Femur (tissue), 1 donor: Measurements from ENCODE around the gene MCAT.

Experiments
- DNase-seq: peaks from one replicate; pipeline ENCODE4 v3.0.0-alpha.2; 2017

MCAT gene

DNA sequence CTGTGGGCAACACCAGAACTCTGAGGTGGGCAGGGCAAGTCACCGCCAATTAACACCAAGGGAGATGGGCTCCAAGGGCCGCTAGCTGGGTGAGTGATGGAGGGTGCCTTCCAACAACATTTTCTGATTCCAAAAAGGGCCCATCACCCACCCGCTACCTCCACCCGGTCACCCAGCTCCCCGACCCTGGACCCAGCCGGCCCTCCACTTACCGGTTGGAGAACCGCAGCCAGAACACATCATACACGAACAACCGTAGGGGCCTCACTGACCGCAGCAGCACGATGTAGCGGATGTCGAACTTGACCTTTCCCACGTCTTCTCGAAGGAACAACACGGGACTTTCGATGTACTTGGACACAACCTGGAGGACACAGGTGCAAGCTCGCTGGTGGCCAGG is 29.0 kb upstream of the MCAT start:
- DNase-seq, result no peak

DNA sequence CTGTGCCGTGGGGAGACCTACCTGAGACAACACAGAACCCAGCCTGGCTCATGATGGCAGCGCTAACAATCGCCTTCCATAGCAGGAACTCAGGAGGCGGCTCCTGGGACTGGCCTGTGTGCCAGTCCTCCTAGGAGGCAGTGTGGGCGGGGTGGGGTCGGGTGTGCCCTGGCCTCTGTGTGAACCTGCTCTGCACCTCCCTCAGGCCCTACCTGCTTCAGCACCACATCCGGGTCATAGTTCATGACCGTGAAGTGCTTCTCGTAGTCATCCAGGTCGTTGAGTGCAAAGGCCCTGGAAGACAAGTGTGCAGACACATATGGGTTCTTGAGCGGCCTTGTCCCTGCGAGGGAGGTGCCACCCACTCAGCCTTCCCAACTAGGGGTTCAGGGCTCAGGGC is 28.4 kb upstream of the MCAT start:
- DNase-seq, result no peak

DNA sequence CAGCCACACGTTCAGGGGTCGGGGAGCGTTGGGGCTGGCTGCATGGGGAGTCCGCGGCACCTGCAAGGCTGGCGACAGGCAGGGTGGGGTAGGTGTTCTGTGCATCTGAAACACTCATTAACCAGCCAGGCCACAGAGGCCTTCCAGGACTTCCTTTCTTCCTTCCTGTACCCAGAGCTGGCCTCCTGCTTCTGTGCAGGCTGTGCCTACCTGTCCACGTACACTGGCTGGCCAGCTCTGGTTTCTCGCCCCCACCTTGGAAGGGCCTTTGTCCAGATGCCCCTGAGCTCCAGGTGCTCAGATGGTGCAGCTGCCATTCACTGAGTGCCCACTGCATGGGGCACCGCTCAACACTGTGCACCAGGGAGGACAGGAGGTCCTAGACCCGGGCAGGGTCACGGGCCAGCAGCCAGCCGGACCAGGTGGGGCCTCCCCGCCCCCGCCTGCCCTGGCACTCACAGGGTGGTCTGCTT is 27.9 kb upstream of the MCAT start:
- no peak for DNase-seq

DNA sequence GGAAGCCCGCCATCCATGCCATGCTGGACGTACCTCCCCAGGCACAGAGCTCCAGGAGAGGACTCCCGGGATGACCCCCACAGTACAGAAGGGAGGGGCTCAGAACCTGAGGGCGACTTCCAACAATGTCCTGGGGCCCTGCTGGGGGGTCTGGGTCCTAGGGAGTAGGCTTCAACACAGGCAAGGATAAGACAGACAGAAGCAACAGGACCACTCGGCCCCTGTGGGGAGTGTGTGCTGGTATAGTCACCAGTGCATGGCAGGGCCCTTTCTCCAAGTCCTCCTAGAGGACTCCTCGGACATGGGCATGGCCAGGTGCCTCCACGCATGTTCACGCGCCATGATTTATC is 26.9 kb upstream of the MCAT start:
- no peak for DNase-seq

DNA sequence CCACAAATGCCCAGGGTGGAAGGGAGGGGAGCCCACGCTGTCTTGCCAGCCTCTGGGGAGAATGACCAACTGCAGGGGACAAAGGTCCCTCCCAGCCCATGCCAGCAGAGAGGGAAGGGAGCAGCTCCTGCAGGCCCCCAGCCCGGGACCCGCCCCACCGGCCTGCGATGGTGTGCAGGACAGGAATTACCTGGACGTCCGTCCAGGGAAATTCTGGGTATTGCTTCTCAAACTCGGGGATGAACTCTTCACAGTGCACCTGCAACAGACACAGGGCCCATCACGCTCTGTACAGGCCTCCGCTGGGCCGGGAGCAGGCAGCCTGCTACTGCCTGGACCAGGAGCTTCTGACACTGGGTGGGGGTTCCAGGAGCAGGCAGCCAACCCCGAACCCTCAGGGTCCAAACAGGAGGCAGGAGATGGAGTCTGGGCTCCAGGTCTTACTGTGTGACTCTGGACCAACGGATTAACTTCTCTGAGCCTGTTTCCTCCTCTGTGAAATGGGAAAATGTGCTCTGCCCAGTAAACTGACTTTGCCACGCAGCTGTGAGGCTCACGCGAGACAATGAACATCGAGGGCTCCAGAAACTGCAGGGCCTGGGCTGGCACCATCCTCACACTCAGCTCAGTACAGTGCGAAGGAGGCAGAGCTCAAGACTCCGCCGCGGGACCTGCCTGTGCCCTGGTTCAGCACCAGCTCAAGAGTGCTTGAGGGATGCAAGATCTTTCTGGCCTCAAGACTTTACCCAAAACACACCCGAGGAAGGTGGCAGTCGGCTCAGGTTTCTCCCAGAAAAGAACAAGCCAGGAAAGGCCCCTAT is 26.3 kb upstream of the MCAT start:
- no peak for DNase-seq

DNA sequence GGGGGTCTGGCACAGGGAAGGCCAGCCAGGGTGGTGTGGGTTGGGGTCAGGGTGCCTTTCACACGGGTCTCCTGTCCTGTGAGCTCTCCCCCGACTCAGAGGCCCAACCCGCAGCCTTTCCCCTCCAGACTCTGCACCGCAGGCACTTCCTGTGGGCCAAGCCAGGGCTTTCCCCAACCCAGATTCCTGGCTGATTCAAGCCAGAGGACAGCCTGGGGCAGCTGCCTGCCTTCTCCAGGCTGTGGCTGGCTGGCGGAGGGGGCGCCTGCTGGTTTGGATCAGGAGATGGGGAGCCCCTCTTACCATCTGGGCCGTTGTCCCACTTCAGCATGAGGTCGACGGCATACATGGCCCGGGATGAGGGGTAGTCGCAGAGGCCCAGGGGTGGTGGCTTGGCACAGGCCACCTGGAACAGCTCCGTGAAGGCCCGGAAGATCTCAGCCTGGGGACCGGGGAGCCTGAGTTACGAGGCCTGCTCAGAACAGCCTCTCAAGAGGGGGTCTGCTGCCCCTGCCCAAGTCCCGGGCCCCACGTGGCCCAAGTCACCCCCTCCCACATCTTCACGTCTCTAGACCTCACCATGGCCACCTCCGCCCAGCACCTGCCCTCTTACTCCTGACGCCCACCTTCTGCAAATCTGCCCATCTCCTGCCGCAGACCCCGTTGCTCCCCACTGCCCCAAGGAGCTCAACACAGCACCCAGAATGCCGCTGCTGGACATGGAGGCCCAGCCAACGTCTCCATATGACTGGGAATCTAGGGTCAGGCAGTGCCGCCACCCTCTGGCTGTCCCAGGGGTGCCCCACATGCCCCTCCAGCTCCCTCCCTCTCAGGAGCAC is 25.5 kb upstream of the MCAT start:
- peak; percentile 73 for DNase-seq

DNA sequence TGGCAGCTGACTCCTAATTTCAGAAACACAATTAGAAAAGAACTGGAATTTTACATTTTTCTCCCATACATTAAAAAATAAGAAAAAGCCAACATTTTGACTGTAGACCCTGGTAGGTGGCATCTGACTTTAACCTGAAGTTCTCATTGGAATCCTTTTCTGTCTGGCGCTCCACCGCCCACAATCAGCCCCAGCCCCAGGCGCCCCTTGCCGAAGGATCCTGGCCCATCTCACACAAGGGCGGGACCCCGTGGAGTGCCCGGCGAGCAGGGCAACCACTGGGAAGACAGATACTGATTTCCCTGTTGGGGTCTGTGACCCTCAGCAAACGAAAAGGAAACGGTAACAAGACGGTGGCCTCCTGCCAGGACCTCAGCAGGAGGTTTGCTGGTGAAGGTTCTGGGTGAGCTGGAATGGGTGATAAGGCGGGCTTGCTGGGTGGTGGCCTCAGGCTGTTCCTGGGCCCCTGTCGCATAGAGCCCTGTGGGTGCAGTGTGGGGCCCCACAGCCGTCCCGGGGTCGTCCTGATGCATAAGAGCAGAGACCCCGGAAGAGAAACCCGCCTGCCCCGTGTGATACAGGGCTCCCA is 23.9 kb upstream of the MCAT start:
- no peak for DNase-seq

DNA sequence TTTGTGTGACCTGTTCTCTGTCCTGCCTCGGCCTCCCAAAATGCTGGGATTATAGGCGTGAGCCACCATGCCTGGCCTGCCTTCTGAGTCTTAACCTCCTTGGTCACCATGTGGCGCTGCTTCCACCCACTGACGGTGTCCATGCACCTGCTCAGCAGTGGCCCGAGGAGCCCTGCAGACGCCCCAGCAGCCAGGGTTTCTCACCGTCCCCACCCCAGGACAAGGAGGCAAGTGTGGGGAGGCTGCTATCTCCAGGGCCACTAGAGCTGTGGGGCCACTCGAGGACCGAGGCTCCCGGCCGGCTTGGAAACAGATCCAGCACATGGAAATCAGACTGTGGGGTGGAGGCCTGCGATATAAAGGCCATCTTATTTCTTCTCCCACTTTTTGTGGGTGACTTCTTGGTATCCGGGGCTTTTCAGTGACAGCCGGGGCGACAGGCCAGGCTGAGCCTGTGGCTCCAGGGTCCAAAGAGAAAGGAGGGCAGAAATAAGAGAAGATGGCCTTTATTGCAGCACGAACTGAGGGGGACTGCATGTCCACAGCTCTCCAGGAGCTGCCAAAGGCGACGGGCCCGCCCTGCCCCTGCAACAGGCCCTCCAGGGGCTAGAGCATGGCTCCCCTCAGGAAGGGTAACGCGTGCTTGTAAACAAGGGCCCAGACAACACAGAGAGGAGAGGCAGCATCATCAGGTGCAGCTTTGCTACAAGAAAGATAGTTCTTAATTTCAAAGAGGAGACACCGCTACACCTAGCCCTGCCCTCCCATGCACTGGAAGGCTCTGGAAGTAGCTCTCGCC is 23.1 kb upstream of the MCAT start:
- DNase-seq, result no peak

DNA sequence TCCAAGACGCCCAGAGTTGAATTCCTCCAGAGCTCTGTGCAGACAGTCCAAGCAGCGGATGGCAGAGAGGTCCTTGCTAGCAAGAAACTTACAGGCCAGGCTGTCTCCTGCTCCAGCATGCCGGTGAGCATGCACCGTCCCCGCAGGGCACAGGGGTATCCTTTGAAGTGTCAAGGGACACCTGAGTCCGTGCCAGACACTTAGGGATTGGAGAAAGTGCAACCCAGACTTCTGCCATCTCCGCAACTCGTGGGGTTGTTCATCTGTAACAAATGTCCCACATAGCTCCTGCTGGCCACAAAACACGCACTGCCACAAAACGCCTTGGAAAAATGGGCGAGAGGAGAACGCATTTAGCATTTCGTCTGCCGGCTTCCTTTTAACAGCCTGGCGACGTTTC is 21.4 kb upstream of the MCAT start:
- no peak for DNase-seq

DNA sequence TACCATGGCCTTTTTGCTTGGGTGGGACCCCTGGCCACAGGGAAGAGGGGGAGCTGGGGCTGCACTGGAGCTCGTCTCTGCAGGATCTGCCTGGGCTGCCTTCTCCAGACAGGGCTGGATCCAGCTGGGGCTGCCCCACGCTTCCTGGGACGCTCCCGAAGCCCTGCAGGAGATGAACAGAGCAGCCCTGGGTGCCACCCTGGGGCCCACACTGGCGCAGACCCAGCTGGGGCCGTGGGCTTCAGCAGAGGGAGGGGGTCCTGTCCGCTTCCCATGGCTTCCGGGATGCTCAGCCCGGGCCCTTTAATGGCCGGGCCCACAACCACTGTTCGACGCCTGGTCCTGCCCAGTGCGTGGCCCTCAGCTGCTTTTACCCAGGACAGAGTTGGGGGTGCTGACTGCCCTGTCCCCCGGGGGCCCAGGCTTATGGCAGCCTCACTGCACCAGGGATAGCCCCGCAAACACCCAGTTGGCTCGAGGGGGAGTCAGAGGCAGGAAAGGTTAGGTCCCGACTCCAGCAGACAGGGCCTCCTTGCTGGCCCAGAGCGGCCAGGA is 20.1 kb upstream of the MCAT start:
- no peak for DNase-seq

DNA sequence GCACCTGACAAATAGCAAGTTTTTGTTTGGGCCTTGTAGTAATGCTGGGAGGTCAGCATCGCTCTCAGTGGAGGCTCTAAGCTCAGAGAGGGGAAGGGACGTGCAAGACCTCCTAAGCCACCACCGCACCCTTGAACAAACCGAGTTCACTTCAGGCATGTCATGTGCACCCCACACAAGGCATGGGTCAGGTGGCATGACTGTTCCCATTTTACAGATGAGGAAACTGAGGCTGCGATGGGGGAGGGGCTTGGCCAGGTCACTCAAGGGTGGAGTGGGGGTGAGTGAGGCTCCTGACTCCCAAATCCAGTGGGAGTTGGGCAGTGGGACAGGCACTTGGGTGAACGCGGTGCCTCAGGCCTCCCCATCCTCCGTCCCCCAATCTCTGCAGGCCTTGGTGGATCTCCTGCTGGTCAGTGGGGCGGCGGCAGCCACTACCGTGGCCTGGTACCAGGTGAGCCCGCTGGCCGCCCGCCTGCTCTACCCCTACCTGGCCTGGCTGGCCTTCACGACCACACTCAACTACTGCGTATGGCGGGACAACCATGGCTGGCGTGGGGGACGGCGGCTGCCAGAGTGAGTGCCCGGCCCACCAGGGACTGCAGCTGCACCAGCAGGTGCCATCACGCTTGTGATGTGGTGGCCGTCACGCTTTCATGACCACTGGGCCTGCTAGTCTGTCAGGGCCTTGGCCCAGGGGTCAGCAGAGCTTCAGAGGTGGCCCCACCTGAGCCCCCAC is 19.4 kb upstream of the MCAT start:
- DNase-seq, result no peak

DNA sequence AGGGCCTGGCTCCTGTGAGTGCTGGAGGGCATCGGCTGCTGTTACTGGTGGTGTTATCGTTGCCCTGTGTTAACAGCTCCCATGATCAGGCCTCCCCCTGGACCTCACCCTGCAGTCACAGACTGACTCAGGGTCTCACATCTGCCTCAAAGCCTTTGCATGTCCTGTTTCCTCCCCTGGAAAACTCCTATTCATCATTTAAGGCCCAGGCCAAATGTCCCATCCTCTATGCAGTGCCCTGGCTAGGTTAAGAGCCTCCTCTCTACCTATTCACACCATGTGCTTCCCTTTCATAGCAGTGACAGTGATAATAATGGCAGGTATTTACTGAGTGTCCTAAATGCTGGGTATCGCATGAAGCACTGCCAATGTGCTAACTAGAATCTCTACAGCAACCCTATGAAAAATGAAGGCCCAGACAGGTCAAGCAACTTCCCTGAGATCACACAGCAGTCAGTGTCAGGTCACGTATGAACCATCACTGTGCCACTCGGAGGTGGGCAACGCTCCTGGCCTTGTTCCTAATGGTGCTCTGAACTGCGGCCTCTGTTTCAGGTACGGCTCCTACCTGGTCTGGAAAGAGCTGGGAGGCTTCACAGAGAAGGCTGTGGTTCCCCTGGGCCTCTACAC is 17.4 kb upstream of the MCAT start:
- DNase-seq, result no peak

DNA sequence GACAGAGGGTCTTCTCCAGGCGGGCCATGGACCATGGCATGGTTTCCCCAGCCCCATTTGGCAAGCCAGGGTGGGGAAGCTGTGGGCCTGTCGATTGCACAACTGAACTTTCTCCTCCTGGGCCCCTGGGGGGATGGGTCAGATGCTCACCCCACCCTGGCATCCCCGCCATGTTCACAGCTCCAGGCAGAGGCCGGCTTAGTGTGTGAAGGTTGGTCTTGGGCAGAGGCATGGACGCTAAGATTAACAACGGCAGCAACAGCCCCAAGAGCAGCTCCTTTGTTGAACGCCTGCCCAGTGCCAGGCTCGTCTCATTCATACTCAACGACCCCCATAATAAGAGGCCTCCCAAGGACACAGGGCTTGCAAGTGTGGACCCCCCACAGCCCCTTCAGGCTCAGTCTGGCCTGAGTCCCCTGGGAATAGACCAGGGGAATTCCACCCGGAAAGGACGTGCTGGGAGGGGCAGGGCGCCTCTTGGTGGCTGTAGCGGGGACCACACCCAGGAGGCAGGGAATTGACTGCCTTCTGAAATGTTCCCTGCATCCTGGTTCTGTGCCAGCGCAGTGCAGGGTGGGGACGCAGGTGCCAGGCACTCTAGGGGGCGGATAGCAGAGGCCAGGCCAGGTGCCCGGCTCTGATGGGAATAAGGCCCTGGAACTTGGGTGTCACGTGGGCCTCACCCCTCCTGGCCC is 16.4 kb upstream of the MCAT start:
- no peak for DNase-seq

DNA sequence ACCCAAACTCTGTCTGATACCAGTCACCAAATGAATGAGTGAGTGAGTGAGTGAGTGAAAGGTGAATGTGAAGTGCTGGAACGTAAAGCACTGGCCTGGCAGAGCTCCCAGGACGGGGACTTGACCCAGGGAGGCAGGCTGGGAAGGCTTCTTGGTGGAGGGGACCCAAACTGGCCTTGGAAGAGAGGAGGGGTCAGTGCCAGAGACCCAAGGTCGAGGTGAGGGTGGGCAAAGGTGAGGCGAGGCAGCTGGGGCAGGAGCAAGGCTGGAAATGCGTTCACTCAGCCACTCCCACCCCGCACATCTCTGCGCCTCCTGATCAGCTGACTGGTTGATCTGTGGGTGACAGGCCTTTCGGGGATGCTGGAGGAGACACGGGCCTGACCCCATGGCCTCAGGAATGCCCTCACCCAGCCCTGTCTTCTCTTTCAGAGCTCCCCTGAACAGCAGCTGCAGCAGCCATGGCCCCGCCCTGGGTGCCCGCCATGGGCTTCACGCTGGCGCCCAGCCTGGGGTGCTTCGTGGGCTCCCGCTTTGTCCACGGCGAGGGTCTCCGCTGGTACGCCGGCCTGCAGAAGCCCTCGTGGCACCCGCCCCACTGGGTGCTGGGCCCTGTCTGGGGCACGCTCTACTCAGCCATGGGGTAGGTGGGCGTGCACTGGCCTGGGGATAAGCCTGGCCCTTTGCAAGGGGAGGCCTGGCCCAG is 15.7 kb upstream of the MCAT start:
- no peak for DNase-seq

DNA sequence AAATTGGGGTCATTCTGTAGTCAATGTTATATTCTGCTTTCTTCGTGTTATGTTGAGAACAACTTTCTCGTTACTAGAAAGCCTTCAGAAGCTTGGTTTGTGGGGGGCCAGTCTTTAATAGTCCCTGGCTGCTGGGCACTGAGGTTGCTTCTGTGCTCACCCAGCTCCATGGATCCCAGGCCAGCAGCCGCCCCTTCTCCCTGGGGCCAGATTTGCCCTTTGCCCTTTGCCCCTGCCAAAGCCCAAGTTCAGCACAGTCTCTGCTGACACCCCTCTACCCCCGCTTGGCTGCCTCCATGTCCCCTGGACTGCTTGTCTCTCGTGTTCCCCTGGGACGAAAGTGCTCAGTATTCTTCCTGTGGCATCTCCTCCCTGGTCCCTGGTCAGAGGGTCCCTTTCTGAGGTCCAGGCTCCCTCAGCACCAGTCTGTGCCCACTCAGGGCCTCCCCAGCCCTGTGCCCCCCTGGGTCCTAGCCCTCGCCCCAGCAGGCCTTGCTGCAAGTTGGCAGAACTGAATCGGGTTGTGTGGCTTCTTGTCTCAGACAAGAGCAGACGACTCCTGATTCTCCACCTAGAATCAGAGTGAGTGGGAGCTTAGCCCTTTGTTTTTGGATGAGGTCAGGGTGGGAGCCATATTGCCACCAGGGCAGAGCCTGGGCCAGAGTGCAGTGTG is 14.8 kb upstream of the MCAT start:
- DNase-seq, result no peak

DNA sequence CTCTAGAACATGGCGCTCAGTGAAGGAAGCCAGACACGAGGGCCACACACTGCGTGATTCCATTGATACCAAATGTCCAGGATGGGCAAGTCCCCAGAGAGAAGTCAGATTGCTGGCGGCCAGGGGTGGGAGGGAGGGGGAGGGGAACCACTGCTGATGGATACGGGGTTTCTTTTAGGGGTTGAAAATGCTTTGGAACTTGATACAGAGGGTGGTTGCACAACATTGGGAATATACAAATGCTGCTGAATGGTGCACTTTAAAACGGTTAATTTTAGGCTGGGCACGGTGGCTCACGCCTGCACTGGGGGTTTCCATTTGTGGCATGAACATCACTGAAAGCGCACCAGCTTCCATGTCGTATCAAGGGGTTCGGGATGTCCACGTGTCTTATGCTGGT is 13.2 kb upstream of the MCAT start:
- no peak for DNase-seq

DNA sequence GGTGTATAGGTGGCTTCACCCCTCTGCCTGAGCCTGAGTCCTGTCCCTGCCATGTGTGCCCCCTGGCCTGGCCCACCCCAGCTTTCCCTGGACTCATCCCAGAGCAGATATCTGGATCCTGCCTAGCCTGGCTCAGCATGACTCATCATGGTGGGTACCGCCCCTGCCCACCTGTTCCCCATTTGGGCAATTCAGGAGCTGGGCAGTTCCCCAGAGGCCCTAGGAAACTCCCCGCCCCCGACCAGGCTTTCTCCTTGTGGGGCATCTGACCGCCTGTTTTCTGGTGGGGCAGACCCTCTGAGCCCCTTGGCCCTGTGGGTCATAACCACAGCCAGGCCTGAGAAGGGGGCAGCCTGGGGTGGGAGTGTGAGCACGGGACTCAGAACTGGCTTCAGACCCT is 12.6 kb upstream of the MCAT start:
- no peak for DNase-seq

DNA sequence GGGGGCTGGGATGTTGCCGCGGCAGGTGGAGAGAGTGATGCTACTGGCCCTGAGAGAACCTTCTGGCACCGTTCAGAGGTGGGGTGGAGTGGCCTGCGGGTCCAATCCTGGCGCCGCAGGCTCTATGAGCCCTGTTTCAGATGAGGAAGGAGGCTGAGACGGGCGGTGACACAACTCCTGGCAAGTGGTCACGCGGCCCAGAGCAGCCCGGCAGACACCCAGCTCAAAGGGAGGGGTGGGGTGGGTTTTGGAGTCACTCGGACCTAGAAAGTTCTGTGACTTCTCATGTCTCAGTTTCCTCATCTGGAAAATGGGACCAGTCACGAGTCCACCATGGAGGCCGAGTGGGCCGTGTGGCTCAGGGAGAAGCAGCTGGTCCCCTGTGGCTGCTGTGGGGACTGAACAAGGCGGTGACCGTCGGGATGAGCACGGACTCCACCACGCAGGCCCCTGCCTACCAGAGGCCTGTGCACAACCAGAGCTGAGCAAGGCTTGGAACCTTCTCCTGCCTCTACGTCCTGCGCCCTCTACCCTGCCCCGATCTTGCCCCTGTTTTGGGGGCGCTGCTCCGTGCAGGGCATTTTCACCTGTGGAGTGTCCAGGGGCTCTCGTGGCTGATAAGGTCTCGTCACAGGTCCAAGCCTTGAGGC is 11.8 kb upstream of the MCAT start:
- no peak for DNase-seq

DNA sequence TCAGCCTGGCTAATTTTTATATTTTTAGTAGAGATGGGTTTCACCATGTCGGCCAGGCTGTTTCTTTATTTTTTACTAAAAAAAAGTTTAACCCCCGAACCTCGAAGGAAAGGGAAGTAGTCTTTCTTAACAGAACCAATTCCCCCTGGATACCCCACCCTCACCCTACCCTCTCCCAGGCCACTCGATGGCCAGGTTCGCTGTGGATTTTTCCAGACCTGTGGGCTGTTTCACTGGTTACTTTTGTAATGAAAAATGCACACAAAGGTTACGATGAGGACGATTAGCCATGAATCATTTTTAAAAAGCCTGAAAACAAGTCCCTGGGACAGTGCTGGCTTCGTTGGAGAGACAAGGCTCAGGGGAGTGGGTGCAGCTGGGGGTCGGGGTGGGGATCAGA is 10.7 kb upstream of the MCAT start:
- DNase-seq, result no peak
